HG03135 (cell line): ENCODE results near the gene CCDC83.
"Not testable (repeated sequence)": the region's sequence is repeated elsewhere in the genome, so short reads cannot be mapped to it uniquely, and the experiment has no call there.

Experiments used
- ATAC-seq: cut with Tn5 transposase; IDR thresholded peaks from one replicate; pipeline ENCODE4 v1.9.1; 2021; ENCODE audit warnings: mild to moderate bottlenecking, moderate library complexity; ENCODE audit not compliant: unreplicated experiment

Gene CCDC83

DNA sequence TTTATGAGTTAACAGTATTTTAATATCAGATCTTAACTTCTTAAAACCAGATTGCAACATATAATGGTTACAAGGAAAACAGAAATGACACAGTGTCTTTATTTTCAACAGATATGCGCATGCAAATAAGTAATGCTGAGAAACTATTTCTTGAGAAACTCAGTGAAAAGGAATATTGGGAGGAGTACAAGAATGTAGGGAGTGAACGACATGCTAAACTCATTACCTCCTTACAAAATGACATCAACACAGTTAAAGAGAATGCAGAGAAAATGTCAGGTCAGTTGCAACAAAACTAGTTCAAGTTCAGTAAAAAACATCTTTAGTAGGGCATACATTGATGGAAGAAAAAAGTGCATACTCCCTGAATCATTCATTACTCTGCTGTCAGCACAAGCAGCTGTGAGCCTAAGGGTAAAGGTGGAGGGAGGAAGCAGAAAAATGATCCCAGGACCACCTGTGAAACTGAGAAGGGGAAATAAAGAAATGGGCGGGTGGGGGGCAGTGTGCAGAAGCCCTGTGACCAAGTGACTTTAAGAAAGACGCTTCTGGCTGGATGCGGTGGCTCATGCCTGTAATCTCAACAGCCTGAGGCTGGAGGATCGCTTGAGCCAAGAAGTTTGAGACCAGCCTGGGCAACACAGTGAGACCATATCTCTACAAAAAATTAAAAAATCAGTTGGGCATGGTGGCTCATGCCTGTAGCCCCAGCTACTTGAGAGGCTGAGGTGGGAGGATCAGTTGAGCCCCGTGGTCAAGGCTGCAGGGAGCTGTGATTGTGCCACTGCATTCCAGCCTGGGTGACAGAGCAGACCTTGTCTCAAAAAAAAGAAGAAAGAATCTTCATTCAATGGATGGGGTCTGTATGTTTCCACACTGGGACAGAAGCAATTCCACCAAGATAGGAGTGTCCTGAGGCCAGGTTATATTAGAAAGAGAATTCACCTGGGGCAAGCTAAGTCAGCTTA is 31.2 kb downstream of the CCDC83 start:
- no peak for ATAC-seq

DNA sequence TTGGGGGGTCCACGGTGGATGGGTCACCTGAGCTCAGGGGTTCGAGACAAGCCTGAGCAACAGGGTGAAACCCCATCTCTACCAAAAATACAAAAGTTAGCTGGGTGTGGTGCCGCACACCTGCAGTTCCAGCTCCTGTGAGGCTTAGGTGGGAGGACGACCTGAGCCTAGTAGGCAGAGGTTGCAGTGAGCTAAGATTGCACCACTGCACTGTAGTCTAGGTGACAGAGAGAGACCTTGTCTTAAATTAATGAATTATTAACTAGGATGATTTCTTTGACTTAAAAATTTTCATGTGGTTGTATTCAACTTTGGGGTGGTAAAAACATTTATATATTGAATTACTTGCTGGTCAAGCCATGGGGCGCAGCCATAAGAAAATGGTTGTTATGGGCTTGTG is 33.9 kb downstream of the CCDC83 start:
- no peak for ATAC-seq

DNA sequence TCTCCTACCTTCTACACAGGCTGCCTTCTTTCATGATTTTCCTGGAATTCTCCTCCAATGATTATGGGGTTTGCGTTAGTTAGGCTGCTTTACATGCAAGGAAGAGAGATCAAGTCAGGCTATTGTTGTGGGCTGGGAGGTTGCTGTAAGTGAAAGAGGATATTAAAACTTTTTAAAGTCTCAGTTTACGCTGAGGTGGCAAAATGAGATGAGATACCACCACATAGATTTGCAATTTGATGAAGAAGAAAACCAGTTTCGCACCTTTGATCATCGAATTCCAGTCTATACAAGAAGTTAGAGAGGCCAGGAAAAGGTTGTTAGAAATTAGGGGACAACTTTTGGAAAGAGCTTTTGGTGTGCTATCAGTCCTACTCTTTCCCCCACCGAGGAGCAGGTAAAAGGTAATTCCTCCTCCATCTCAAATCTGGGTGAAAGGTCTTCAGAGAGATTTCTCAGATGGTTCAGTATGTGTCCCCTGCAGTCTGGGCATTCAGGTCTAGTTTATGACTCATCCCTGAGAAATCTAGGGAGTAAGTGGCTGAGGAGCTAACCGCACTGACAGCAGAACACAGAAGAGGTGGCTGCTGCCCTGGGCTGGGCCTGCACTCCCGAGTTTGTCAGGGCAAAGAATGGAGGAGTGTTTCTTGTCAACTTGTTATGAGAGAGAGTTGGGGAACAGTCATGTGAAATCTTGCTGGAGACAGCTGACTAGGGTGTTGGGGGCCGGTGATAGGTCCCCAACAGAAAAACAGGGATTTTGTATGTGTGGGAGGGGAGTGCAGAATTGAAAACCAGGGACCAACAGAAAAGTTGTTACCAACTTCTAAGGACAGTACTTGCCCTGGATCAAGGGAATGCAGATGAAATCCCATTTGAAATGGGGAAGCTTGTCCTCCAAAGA is 34.7 kb downstream of the CCDC83 start:
- no peak for ATAC-seq

DNA sequence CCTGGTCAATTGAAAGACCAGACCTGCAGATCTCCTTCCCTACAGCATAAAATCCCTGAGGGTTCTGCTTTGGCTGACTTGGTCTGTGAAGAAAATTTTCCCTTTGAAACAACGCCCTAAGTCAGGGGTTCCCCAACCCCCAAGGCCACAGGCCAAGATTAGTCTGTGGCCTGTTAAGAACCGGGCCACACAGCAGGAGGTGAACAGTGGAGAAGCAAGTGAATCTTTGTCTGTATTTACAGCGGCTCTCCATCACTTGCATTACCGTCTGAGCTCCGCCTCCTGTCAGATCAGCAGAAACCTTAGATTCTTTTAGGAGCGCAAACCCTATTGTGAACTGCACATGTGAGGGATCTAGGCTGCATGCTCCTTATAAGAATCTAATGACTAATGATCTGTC is 38.2 kb downstream of the CCDC83 start:
- ATAC-seq, result no peak

DNA sequence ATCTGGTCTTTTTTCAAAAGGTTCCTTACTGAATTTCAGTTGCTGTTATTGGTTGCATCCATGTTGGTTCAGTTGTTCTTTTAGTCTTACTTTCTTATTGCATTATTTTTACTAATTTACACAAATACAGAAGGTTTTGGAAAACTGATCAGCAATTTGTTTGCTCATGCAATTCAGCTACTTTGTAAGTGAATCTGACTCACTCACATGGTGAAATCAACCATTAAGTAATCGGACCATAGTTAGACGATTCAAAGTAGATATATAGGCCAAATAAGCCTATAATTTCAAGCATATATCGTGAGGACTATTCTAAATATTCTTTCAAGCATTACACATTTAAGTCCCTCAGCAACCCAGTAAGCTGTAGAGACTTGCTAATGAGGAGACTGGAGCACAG is 41.7 kb downstream of the CCDC83 start:
- ATAC-seq, result no peak

DNA sequence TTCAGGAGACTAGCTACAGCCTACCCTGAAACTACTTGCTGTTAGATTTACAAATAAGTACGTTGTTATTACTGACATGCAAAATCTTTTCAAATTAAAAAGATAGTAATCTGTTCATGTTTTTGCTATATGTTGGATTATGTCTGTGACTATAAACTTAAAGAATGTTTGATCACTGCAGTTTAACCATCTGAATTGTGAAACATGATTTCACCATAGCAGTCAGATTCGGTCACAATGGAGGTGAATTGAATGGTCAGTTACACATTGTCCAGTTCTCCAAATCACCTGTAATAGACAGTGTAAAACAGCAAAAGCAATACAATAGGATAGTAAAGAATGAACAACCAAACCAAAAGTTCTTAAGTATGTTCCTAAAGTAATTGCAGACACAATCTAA is 43.3 kb downstream of the CCDC83 start:
- ATAC-seq, result no peak

DNA sequence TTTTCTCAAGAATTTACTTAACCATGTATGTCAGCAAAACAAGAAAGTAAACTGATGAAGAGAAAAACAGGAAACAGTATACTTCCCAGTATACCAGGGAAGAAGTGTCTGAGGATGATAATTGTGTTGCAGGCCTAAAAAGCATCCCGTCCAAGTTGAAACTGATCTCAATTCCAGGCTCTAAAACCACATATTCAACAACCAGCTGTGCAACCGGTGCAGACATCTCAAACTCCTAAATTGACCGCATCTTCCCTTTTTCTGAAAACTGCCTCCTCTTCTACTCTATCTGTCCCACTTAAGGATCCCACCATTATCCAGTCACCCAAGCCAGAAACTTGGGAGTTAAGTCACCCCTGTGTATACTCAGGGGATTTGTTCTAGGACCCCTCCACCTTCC is 47.2 kb downstream of the CCDC83 start:
- ATAC-seq, result no peak

DNA sequence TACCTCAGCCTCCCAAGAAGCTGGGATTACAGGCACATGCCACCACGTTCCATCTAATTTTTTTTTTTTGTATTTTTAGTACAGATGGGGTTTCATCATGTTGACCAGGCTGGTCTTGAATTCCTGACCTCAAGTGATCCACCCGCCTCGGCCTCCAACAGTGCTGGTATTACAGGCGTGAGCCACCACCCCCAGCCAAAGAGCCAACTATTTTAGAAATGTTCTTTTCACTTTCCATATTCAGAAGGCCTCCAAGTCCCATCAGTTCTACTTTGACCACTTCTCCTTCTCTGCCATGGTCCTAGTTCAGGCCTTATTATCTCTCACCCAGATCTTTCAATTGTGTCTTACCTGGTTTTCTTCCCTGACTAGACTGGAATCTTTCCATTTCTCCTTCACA is 48.2 kb downstream of the CCDC83 start:
- no peak for ATAC-seq

DNA sequence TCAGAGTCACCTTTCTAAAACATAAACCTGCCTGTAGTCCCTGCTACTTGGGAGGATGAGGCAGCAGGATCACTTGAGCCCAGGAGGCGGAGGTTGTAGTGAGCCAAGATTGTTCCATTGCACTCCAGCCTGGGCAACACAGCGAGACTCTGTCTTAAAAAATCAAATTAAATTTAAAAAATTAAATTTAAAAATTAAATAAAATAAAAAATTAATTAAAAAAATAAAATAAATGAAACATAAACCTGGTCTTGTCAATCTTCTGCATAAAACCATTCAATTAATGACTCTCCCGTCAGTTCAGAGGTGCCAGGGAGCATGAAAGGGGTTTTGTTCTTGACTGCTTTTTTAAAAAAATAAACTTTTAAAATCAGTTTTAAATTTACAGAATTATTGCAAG is 48.6 kb downstream of the CCDC83 start:
- ATAC-seq, result no peak

DNA sequence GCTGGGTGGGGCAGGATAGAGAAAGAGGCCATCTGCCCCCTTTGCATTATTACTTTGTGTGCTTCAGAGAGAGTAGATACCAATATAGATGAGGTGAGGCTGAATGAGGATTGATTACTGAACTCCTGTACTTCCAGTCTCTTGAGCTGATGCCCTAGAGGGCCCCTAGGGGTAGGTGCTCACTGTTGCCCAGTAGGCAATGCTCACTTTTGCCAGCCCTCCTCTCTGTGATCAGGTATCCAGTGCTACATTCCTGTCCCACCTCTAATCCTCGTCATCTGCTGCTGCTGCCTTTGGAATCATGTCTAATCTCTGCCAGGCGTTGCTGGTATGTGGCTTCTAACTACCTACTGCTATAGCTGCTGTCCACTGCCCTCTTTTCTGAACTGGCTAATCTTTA is 57.2 kb downstream of the CCDC83 start:
- ATAC-seq, result no peak

DNA sequence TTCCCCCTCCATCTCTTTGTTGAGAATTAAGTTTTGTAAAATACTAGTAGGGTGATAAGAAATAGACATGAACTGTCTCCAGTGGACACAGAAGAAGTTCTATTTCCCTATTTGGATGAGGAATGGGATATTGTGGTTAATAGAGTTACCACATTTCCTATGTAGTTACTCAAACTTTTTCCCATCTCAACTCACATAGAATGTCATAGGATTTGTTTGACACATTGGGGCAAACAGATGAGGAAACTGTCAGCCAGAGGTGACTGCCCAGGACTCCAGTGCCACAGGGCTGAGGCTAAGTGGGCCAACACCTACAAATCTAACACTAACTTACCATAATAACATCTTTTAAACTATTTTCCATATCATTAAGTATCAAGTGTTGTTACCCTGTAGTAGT is 58.3 kb downstream of the CCDC83 start:
- no peak for ATAC-seq

DNA sequence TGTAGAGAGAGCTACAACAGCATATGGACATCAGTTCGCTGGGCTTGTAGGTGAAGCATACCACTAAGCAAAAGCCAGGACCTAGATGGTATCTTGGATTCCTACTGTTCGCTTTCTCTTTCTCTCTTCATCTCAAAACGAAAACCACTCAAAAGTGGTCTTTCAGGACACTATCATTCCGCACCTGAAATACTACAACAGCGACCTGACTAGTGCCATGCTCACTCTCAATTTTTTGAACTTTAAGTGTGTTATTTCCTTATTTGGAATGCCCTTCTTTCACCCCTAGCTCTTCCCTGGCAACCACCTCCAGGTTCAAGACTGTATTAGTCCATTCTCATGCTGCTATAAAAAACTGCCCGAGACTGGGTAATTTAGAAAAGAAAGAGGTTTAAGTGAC is 59.2 kb downstream of the CCDC83 start:
- ATAC-seq, result no peak

DNA sequence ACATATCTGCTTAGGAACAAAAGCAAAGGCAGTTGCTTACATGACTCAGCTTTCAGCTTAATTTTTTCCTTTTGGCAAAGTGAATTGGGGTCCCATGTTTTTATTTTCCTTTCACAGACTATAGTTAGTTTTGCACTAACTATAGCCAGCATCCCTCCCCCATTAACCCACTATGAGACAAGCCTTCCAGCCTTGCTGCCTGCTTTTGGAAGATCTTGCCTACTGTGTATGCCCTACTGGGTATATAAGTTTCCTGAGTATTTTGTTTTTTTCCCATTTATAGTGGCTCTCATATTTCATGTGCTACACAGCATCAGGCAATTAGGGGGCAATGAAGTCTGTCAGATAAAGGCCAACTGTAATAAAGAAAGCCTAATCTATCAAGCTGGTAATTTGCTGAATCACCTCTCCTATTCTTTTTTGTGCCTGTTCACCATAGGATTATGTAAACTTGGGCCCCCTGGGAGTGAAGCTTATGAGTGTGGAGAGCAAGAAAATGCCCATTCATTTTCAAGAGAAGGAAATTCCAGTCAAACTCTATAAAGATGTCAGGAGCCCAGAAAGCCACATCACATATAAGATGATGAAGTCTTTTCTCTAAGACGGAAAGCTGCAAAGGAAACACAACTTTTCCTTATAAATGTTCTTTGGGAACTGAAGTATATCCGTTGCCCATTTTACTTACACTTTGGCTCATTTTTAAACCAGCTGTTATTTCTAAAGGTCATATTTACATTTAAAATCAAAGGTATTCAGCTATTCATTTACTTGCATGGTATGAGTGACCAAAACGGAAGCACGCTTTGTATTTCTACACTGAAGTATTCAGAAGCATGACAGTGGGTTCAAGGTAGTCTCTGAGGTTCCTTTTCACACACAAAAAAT is 64.0 kb downstream of the CCDC83 start:
- no peak for ATAC-seq

DNA sequence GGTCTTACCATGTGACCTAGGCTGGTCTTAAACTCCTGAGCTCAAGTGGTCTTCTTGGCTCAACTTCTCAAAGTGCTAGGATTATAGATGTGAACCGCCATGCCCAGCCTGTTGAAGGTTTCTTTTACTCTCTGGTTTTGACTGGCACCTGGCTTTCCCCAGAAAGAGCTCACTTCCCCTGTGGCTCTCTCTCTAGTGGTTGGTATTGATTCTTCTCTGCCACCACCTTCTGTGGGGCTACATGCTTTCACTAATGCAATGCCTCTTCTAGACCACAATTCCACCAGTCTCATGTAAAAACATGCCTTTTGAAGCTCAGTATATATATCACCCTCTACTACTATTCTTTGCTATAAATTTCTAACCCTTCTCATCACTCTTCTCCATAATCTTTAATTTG is 67.2 kb downstream of the CCDC83 start:
- no peak for ATAC-seq

DNA sequence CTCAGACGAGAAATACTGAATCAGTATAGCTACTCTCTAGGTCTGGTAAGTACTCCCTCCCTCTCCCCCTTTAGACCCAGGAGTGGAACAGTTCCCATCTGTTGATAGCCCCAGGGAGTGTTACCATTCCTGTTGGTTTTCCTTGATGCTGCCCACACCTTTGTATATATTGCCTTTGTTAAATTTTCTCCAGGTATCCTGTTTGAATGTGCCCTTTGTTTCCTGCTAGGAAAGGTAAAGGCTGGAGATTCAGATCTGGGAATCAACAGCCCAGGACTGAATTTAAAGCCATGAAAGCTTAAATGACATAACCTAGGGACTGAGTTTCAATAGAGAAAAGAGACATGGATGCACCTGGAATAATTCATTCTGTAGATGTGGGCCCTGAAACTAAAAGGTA is 68.3 kb downstream of the CCDC83 start:
- no peak for ATAC-seq

DNA sequence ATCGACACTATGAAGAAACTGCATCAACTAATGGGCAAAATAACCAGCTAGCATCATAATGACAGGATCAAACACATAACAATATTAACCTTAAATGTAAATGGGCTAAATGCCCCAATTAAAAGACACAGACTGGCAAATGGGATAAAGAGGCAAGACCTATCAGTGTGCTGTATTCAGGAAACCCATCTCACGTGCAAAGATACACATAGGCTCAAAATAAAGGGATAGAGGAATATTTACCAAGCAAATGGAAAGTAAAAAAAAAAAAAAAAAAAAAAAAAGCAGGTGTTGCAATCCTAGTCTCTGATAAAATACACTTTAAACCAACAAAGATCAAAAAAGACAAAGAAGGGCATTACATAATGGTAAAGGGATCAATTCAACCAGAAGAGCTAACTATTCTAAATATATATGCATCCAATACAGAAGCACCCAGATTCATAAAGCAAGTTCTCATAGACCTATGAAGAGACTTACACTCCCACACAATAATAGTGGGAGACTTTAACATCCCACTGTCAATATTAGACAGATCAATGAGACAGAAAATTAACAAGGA is 71.6 kb downstream of the CCDC83 start:
- ATAC-seq, result not testable (repeated sequence)

DNA sequence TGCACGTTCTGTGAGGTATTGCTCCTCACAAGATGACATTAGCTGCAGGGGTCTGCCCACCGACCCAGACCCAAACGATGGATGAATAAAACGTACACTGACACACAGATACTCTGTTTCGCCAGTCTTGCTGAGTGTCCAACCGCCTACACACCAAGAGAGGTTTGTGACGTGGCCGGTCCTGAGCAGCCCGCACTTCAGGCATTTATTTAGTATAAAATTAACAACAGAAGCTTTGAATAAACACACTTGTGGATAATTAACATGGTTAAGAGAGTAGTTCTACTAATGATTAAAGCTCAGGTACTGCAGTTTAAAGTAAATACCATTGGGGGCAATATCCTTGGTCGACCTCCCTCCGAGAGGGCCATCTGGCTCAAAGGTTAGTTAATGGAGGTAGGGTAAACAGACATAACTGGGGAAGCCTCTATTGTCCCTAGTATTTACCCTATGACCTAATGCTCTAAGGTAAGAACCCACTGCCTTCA is 75.7 kb downstream of the CCDC83 start:
- ATAC-seq, result no peak

DNA sequence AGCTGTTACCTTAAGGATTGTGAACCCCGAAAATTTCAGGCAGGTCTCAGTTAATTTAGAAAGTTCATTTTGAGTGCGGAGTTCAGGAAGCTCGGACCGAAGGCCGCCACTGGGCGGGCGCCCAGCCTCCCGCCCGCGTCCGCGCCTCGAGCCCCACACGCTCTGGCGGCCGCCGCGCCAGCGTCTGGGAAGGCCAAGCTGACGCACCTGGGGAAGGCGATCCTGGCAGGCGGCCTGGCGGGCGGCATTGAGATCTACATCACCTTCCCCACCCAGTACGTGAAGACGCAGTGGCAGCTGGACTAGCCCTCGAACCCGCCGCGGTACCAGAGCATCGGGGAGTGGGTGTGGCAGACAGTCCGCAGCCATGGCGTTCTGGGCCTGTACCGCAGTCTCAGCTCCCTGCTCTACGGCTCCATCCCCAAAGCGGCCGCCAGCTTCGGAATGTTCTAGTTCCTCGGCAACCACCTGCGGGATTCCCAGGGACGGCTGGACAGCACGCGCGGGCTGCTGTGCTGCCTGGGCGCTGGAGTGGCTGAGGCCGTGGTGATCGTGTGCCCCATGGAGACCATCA is 79.5 kb downstream of the CCDC83 start:
- no peak for ATAC-seq

DNA sequence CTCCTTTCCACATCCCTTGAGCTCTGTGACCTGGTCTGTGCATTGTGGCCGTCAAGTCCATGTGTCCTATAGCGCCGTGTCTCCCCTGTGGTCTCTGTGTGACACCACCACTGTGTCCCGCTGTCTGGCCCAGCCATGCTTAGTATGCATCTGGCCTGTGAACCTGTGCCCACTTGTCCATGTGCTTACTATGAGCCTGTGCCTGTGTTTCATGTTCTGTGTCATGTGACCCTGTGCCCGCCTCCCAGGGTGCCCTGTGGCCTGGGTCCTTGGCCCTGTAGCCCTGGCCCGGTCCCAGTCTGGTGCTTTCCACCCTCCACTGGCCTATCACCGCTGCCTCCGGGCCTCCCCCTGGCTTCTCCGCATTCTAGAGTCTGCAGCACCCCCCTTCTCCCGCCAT is 80.6 kb downstream of the CCDC83 start:
- no peak for ATAC-seq

DNA sequence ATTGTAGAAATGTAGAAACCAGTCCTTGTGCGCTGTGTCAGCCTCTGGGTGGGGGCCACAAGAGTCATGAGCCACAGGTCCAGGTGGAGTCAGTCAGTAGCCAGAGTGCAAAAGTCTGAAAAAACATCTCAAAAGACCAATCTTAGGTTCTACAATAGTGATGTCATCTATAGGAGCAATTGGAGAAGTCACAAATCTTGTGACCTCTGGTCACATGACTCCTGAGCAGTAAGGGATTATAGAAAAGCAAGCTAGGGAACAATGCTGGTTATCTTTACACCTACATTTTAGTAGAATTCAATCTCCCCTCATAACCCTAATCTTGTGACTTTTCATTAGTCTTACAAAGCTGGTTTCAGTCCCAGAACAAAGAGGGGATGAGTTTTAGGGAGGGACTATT is 82.7 kb downstream of the CCDC83 start:
- no peak for ATAC-seq
